Activated CD8-positive, alpha-beta memory T cell treated with anti-CD3 and anti-CD28 coated beads for 24 hours (primary cell): ENCODE results near the gene ENPP4.
"Not testable (repeated sequence)": the region's sequence is repeated elsewhere in the genome, so short reads cannot be mapped to it uniquely, and the experiment has no call there.

Source experiments
- DNase-seq: peaks from one replicate; pipeline ENCODE4 v3.0.0-alpha.2; 2020

The ENPP4 gene

DNA sequence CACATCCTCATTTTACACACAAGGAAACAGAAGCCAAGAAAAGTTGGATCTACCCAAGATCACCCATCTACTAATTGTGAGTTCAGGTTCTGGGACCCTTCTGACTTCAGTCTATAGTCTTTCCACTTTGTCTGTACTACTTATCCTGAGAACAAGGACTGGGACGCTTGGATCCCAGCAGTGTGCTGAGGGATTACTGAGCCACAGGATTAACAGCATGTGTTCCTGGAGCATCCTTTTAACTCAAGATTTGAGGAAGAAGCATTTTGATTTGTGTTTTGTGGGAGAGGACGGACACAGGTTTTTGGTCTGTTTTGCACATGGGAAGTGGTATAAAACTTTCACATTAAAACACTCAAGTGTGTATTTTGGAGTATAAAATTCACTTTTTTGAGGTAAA lies 4.4 kb downstream of the ENPP4 start:
- no peak for DNase-seq

DNA sequence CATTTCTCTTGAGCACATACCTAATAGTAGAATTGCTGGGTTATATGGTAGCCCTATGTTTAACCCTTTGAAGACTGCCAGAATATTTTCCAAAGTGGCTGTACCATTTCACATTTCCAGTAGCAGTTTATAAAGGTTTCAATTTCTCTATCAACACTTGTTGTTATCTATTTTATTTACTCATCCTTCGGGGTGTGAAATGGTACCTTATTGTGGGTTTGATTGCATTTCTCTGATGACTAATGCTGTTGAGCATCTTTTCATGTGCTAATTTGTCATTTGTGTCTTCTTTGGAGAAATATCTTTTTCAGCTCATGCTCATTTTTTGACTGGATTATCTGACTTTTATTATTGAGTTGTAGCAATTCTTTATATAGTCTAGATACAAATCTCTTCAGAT lies 5.4 kb downstream of the ENPP4 start:
- DNase-seq, result no peak

DNA sequence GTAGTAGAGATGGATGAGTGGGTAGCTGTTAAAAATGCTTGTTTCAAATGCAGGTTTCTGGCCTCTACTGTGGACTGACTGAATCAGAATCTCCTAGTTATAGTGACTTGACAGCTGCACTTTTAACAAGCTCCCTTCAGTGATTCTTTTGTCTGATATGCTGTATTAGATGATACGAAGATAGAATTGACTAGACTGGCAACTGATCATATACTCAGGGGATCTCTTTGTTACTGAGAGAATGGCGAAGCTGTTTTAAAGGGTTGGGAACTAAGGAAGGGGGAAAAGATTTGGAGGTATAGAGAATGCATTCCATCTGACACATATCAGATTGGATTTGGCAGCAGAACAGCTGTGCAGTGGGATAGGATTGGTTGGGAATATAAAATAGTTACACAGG lies 7.0 kb downstream of the ENPP4 start:
- DNase-seq, result no peak

DNA sequence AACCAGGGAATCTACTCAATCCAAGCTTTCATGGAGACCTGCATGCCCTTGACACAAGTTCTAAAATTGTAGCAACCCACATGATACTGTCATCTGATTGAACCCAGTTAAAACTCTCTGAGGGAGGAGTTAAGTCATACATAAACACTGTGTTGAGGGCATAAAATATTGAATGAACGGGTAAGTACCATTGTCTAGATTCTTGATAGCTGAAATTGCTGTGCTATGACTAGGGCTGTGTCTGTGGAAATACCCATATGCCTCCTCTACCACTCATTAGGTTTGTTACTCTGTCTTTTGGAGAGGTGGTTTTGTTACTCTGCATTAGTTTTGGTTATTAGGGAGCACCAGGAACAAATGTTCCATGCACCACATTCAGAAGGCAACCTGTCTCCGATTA lies 7.6 kb downstream of the ENPP4 start:
- no peak for DNase-seq

DNA sequence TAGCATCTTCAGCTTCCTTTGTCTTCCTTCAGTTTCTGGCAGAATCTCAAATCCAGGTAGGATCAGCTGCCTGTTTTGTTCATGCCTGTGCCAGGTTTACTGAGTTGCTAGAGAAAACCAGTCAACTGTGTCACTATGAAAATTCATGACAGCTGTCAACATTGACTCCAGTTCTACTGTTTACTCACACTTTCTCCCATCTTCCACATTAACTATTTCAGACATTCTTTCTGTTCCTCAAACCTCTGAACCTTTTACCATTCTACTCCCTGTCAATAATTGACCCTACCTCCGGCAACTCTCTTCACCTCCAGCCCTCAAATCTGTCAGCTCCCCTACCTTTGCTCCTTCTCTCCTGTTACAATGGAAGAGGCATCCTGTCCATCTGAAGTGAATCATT lies 8.5 kb downstream of the ENPP4 start:
- DNase-seq, result no peak

DNA sequence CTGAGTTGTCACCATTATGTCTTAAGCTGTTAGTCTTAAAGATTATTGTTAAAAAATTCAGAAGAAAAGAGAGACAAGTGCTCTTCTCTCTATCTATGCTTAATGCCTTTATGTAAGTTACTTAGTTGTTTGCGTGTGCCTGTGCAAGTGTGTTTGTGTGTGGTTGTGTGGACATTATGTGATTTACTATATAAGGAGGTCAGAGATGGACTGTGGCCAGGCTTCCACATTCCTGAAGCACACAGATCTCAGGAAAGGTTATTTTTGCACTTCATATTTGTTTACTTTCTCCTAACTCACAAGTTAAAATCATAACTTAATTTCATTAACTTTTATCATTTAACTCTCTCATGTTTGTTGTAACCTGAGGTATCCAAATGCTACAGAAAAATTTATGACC lies 14.5 kb downstream of the ENPP4 start:
- DNase-seq, result no peak

DNA sequence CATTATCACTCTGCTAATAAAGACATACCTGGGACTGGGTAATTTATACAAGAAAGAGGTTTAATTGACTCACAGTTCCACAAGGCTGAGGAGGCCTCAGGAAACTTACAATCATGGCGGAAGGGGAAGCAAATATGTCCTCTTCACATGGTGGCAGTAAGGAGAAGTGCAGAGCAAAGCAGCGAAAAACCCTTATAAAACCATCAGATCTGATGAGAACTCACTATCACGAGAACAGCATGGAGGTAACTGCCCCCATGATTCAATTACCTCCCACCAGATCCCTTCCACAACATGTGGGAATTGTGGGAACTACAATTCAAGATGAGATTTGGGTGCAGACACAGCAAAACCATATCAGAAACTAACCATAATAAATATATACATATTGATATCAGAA lies 19.3 kb downstream of the ENPP4 start:
- not testable (repeated sequence) for DNase-seq

DNA sequence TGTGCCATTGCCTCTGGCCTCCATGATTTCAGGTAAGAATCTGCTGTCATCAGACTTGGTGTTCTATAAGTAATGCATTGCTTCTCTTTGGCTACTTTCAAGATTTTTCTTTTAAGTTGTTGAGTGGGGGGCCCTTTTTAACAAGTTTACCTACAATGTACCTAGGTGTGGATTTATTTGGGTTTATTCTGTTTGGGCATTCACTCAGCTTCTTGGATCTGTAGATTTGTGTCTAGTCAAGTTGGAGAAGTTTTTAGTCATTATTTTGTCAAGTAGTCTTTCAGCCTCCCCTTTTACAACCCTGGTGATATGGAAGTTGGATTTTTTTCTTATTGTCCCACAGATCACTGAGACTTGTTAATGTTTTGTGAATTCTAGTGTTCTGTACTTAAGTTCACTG lies 26.9 kb downstream of the ENPP4 start:
- DNase-seq, result no peak

DNA sequence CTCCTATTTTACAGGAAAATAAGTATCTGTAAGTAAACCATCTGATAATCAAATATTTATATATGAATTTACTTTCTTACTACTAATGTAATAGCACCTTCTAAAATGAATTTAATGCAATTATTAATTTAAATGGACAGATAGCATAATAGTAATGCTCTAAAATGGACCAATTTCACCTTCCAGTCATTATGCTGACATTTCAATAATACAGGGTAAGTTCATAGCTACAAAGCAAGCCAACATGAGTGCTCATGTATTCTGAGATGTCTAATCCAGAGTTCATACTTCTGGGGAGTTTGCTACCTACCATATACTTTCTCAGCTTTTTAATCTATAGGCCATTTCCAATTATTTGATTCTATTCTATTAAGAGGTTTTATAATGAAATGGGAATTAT lies 29.4 kb downstream of the ENPP4 start:
- no peak for DNase-seq

DNA sequence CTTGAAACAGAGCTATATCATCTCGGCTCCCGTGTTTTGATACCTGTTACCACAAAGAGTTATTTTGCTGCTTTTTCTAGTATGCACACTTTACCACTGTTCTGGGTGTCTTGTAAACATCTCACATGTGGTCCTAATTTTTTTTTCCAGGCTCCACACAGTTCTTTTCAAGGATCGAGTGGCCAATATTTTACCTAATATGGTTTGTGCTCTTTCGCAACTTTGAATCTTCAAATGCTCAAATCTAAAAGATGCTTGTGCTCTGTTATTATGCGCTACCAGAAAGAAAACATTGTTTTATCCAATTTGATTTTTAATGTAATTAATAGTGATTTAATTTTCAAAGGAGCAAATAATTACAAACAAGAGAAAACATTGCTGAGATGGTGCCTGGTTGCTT lies 30.3 kb downstream of the ENPP4 start:
- no peak for DNase-seq

DNA sequence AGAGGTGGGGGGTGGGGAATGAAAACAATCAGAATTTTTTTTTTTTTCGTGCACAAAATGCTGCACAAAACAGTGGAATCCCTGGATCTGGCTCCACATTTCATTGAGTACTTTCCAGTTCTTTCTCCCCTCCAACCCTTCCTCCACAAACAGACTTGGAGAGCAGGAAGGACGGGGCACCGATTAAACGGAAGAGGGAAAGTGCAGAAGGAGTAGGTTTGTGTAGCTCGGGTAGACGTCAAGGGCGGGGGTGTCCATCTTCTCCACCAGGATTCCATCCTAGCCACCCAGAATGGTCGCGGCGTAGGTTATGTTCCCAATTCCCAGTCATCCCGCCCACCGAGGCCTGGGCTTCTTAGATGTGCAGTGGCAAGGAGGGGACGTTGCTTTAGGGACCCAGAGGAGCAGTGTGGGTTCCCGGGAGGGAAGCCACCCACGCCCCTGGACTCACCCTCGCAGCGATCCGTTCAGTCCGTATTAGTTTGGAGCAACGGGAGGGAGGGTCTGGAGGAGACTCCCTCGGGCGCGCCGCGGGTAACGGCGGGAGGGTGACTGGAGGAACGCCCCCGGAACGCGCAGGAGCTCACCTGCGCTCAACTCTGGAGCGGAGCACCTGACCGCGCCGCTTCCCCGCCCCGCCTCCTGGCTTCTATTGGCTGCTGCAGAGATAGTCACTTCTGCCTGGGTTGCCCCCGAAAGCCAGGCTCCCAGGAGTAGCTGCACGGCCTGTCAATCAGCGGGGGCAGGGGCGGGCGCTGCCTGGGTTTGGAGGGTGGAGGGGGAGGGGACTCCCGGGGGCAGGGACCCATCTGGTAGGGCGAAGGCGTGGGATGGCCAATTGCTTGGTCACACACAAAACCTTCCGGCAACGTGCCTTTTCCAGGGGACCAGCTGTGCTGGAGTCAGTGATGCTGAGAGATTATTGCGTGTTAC lies 40.8 kb downstream of the ENPP4 start, which contains the start of gene ENPP5:
ENPP5 (minus strand) TSS at position 624 of the 933 bp plus-strand sequence. CDS start 2,718 bp downstream, outside the sequence.
- DNase-seq, result peak; percentile 86

DNA sequence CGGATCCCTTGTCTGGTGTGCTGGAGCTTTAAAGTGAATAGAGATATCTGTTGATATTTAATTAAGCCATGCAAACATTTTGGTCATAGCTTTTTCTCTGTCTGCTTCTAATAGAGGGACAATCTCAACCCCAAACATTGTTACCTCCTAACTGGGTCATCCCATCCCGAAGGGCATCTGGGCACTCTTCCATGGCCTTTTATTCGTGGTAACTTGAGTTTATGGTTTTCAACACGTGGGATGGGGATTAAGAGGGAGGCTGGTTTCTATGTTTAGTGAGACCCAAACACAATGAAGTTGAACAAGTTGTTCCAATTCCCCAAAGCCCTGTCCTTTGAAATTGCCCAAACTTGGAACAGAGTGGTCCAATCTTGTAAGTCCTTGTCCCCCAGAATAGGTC lies 42.4 kb downstream of the ENPP4 start:
- DNase-seq, result no peak

DNA sequence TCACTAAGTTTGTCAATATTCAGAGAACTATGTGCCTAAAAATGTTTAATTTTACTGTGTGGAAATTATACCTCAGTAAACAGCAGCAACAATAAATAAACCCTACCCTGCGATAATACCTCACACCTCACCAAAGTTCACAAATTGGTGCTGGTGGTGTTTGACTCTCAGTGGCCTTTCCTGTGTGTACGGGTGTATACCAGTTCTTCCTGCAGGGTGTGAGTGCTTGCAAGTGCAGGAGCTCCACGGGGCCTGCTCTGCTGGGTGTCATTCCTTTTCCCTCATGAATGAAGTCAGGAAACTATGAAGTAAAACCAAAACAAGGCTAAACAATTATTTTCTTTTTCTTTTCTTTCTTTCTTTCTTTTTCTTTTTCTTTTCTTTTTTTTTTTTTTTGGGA lies 45.1 kb downstream of the ENPP4 start:
- DNase-seq, result no peak

DNA sequence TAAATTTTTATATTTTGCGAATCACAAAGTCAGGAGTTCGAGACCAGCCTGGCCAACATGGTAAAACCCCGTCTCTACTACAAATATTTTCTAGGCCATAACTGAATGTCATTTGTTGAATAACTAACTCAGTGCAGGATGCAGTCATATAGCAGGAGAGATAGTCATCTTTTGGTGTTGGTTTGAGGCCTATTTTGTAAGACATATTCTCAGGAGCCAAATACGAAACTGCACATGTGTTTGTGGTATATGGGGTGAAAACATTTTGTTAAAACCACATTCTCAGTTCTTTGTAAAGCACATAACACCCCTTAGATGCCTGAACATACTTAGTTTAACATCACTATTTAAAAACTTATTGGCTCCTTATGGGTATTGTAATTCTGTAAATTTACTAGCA lies 45.7 kb downstream of the ENPP4 start:
- no peak for DNase-seq

DNA sequence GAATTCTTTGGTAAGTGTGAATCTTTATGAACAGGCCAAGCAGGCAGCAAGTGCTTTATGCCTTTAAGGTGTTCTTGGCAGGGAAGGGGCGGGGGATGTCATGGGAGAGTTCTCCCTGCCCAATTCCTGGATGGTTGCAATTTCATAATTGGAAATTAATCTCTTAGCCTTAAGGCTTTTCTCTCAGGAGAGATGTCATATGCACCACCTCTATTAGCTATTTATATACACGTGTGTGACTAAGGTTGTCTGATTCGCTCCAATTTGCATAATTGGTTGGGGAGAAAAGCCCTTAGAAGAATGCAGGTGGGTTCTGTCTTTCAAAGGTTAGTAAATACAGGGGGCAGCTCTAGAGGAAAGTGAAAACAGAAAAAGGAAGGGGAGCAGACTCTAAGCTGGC lies 46.2 kb downstream of the ENPP4 start:
- no peak for DNase-seq

DNA sequence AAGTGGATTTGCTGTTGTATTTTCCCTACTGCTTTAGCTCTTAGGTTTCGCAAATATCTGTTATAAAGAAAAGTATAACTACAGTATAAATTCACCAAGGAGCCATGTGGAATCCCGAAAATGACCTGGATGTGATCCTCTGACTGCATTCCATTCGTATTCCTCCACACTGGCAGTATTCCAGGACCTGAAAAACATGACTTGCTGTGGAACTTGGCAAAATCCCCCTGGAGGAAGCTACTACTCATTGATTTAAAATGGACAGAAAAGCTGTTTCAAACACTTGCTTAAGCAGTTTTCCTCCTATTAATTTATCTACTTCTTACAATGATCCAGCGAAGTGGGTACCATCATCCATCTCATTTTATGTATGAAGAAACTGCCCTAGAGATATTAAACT lies 54.3 kb downstream of the ENPP4 start:
- DNase-seq, result no peak

DNA sequence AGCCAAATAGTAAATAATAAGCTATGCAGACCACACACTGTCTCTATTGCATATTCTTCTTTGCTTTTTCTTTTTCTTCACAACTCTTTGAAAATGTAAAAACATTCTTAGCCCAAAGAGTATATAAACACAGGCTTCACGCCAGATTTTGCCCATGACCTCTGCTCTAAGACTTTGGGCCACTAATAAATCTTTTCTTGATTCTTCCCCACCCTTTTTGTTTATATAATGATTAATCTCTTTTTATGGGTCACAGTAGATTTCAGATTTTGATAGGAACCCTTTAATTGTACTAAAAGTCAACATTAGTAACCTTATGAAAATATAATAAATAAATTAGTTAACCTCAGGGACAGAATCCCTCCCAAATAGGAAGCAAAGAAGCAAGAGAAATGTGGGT lies 56.8 kb downstream of the ENPP4 start:
- DNase-seq, result no peak

DNA sequence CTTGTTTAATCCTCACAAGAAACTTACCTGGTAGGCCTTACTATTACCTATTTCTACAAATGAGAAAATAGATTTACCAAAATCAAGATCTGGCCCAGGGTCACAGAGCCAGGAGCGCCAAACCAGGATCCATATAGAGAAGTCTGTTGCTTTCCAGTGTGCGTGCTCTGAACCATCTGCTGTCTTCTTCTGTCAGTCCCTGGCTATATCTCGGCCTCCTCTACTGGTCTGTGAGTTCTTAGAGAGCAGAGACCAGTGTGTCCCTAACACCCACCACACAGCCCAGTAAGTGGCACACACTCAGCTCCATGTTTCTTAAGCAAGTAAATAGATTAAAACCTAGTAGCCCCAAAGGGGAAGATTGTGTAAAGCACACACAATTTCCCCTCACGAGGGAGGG lies 59.9 kb downstream of the ENPP4 start:
- DNase-seq, result no peak

DNA sequence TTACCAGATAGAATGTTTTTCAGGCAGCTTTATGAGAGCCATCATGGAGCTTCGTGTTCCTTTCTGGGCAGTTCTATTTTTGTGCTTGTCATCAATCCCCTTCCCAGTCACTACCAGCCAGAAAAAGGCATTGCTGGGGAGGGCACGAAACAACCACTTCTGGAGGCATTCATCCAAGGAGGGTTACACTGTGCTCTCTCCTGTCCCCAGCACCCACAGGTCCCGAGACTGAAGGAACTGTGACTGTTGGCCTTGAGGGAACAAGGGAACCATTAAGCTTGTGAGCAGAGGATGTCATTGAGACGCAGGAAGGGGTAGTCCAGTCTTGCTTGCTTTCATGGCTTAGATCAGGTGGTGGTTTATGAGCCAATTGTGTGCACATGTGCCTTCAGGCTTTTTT lies 61.1 kb downstream of the ENPP4 start:
- DNase-seq, result no peak

DNA sequence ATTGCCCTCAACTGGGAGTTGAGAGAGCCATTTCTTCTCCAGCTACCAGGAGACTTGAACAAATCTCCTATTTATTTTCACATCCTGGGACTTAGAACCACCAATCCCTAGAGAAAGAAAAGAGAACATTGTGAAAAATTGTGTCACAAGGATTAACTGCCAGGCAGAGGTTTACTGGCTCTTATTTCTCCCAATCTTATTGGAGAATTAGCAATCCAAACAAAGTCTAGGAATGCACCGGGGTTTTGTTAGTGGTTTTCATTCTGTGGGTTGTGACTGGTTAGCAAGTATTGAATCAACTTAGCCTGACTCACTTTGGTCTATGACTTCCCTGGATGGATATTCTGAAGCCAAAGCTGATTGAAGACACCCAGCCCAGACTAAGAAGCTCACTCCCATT lies 62.2 kb downstream of the ENPP4 start:
- DNase-seq, result no peak
